ENCODE data around the gene KNG1. TPM values are rescaled to one million over a fixed set of nuclear protein-coding genes. Genes with fewer than 3 reads are reported as not detected.

The KNG1 gene
- total RNA-seq: not detected
- long read RNA-seq: 0 reads

DNA sequence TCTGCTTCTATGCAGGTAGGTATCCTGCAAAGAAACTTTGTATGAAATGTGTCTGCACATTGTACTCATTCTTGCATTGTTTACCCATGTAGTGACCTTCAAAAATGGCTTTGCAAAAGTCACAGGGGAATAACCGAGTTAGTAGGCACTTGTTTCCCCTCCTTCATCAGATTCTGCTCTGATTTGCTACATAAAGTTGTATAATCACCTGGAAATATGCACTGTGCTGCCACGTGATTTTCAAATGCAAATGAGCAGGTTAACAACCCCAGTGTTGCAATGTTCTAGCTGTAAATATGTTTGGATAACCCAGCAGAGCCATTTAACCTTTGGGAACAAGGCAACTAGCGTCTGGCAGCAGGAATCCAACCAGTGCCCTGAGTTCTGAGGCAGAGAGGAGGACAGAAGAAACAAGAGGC lies at the start of gene KNG1:
TSS of gene KNG1 (plus strand) at position 321 of the 419 bp plus-strand sequence. CDS start 184 bp downstream, outside the sequence.
- no peaks in the 10 kb centered on the region for H3K27me3 ChIP-seq (ENCODE audit: low read depth)
- intact Hi-C loops (cut with DNase I): no loop called here
- ATAC-seq (no peak), DNase-seq (no peak)
- no peak within 1 kb of the TSS for H3K27ac ChIP-seq
- no peaks in the 10 kb centered on the region for H3K4me1 ChIP-seq
- H3K9me3 ChIP-seq: no peaks in the 10 kb centered on the region
- no peak within 1 kb of the TSS for H3K4me3 ChIP-seq
- H3K36me3 ChIP-seq: no peaks in the 10 kb centered on the region
- no peak for TF ChIP-seq CTCF (IDR thresholded peaks at IDR 0.05)

GRCh38 chr3:186668426-186668825 lies 48.7 kb upstream of the KNG1 start:
- no peak for ATAC-seq
- intact Hi-C loops (cut with DNase I): no loop called here
- no peak for TF ChIP-seq CTCF (IDR thresholded peaks at IDR 0.05)
- no peaks in the 10 kb centered on the region for H3K4me1 ChIP-seq
- H3K27me3 ChIP-seq (ENCODE audit: low read depth): no peaks in the 10 kb centered on the region
- DNase-seq: no peak
- H3K4me3 ChIP-seq: no peak overlapping the region
- no peak overlapping the region for H3K27ac ChIP-seq
- H3K36me3 ChIP-seq: no peaks in the 10 kb centered on the region
- no peaks in the 10 kb centered on the region for H3K9me3 ChIP-seq

DNA sequence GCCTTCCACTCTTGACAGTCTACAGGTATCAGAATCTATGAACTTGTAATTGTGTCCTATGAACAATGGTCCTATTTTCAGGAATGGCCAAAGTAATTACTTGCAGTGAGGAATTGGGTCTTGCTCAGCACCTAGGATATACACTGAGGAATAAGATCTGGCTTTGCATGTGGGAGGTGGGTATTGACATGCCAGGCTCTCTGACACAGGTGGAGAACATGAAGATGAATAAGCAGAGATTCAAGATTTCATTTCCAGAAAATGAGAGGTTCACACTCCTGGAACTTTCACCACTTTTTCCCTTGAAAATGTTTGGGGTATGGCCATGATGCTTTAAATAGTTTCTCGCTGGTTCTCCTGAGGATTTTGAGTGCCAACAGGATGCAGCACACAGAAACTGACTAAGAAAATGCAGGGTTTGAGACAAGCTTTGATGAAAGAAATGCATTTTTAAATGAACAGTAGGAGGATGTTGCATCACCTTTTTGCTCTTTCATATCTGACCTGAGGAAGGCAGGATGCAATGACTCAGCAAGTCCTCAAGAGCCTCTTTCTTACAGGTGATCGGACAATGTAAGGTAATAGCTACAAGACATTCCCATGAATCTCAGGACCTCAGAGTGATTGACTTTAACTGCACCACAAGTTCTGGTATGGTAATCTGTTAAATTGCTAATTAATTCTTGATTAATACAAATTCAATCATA lies 47.6 kb upstream of the KNG1 start:
- Histone ChIP-seq H3K4me1 (no peaks in the 10 kb centered on the region), H3K27me3 (ENCODE audit: low read depth) (no peaks in the 10 kb centered on the region), H3K9me3 (no peaks in the 10 kb centered on the region), H3K27ac (no peak overlapping the region), H3K36me3 (no peaks in the 10 kb centered on the region), H3K4me3 (no peak overlapping the region)
- intact Hi-C loops (cut with DNase I): no loop called here
- no peak for DNase-seq
- peak in 1 of 2 donors; percentile 42 for ATAC-seq
- no peak for TF ChIP-seq CTCF (IDR thresholded peaks at IDR 0.05)

- Histone ChIP-seq H3K4me1 (no peaks in the 10 kb centered on the region), H3K9me3 (no peaks in the 10 kb centered on the region), H3K27ac (no peak overlapping the region), H3K4me3 (no peak overlapping the region), H3K27me3 (ENCODE audit: low read depth) (no peaks in the 10 kb centered on the region), H3K36me3 (no peaks in the 10 kb centered on the region)
- no peak for DNase-seq
- TF ChIP-seq CTCF (IDR thresholded peaks at IDR 0.05): no peak
- intact Hi-C loops (cut with DNase I): no loop called here
- no peak for ATAC-seq
These were observed 47.0 kb upstream of the KNG1 start for GRCh38 chr3:186670155-186670554.

GRCh38 chr3:186671051-186671450 lies 46.1 kb upstream of the KNG1 start:
- no peak for TF ChIP-seq CTCF (IDR thresholded peaks at IDR 0.05)
- Histone ChIP-seq H3K4me1 (no peaks in the 10 kb centered on the region), H3K9me3 (no peaks in the 10 kb centered on the region), H3K27me3 (ENCODE audit: low read depth) (no peaks in the 10 kb centered on the region), H3K4me3 (no peak overlapping the region), H3K27ac (no peak overlapping the region), H3K36me3 (no peaks in the 10 kb centered on the region)
- DNase-seq (no peak), ATAC-seq (no peak)
- intact Hi-C loops (cut with DNase I): no loop called here

All from lower lobe of right lung (tissue), 2 donors.